Endothelial cell of umbilical vein (primary cell): ENCODE data around the gene LEAP2. TPM values are rescaled to one million over a fixed set of nuclear protein-coding genes. Genes with fewer than 3 reads are reported as not detected.
A peak's percentile ranks its signal among the peaks of the same experiment; 100 is the strongest.

Source experiments
- BruUV-seq: library from RNA; stranded (reverse); fragments of 400-500 nt; replicated peaks from 2 replicates; lab custom pipeline; 2021; lab: Mats Ljungman, UMichigan
- CTCF ChIA-PET: fragments of 300-600, 350-600 bp; sonication (Branson Sonifier 250); formaldehyde crosslinking; loops from one replicate; lab custom pipeline; 2021; ENCODE audit warnings: antibody characterized with exemption, inconsistent platforms; lab: Charles Lee
- POLR2A ChIA-PET: fragments of 300-600, 350-600 bp; sonication (Branson Sonifier 250); formaldehyde crosslinking; loops from one replicate; lab custom pipeline; 2021; ENCODE audit warnings: antibody characterized with exemption, inconsistent platforms; lab: Charles Lee
- DNase-seq: peaks from one replicate; pipeline ENCODE4 v3.0.0-alpha.2; 2011; ENCODE audit warnings: low read depth, low spot score
- FAIRE-seq: peaks from 2 replicates; lab custom pipeline; 2011; peaks lifted over from hg19 to GRCh38; lab: Jason Lieb, UNC
- H2AFZ ChIP-seq: 2 replicates; pipeline ENCODE4 v1.6.0; 2012; ENCODE audit warnings: low read depth, low read length, control low read depth, inconsistent platforms
- H3K27ac ChIP-seq: 2 replicates; pipeline ENCODE4 v1.5.1; 2011; ENCODE audit warnings: low read depth, mild to moderate bottlenecking, control low read depth, low read length, moderate library complexity; ENCODE audit not compliant: insufficient read depth
- H3K27me3 ChIP-seq, 2 experiments: 2 replicates each; pipeline versions ENCODE4 v1.6.0 to v1.6.1; 2011; ENCODE audit warnings: low read length in 2 of 2, mixed read lengths in 1 of 2; ENCODE audit not compliant: control insufficient read depth in 2 of 2, insufficient read depth in 2 of 2
- H3K36me3 ChIP-seq, 2 experiments: 2 replicates in 1 of 2; 3 replicates in 1 of 2; pipeline ENCODE4 v1.5.1; 2011; ENCODE audit warnings: low read length in 2 of 2, mild to moderate bottlenecking in 1 of 2, moderate library complexity in 1 of 2; ENCODE audit not compliant: control insufficient read depth in 2 of 2, insufficient read depth in 2 of 2; ENCODE audit errors: extremely low read depth in 1 of 2
- H3K4me1 ChIP-seq: 3 replicates; pipeline ENCODE4 v1.5.1; 2011; ENCODE audit warnings: mild to moderate bottlenecking, low read length; ENCODE audit not compliant: control insufficient read depth, insufficient read depth; ENCODE audit errors: extremely low read depth
- H3K4me2 ChIP-seq: 2 replicates; pipeline ENCODE4 v1.6.1; 2011; ENCODE audit warnings: low read length, control low read depth, mixed read lengths; ENCODE audit not compliant: insufficient read depth
- H3K4me3 ChIP-seq, 3 experiments: fragments of 200-600 bp in 1 of 3; sonication (generic), shearing (Covaris generic) in 1 of 3; replicated peaks in 1 of 3; 2 replicates each; pipeline ENCODE4 v1.5.1; 2011 to 2016; ENCODE audit warnings: control low read depth in 3 of 3, low read length in 3 of 3, mild to moderate bottlenecking in 2 of 3, inconsistent platforms in 1 of 3, low read depth in 1 of 3, moderate library complexity in 1 of 3; ENCODE audit not compliant: insufficient read depth in 1 of 3
- H3K79me2 ChIP-seq: 2 replicates; pipeline ENCODE4 v1.6.0; 2012; ENCODE audit warnings: low read length, inconsistent platforms; ENCODE audit not compliant: control insufficient read depth, insufficient read depth
- H3K9ac ChIP-seq: replicated peaks from 2 replicates; pipeline ENCODE3; 2011; ENCODE audit warnings: low read length, control low read depth; ENCODE audit not compliant: insufficient read depth; ENCODE audit errors: extremely low read depth
- H3K9me1 ChIP-seq: replicated peaks from 3 replicates; pipeline ENCODE4 v1.6.0; 2011; ENCODE audit warnings: mild to moderate bottlenecking, low read length; ENCODE audit not compliant: control insufficient read depth, insufficient read depth; ENCODE audit errors: extremely low read depth
- H3K9me3 ChIP-seq: replicated peaks from 2 replicates; pipeline ENCODE4 v1.5.1; 2012; ENCODE audit warnings: low read length, inconsistent platforms; ENCODE audit not compliant: control insufficient read depth, insufficient read depth
- H4K20me1 ChIP-seq: replicated peaks from 2 replicates; pipeline ENCODE3; 2011; ENCODE audit warnings: mild to moderate bottlenecking, low read length; ENCODE audit not compliant: control insufficient read depth, insufficient read depth; ENCODE audit errors: extremely low read depth
- CTCF ChIP-seq, 2 donors: IDR thresholded peaks; 1 replicate in 1 of 2; 2 replicates in 1 of 2; pipeline ENCODE4 v1.5.1; 2011; ENCODE audit warnings: low read length in 2 of 2, mild to moderate bottlenecking in 2 of 2, moderate library complexity in 2 of 2, control low read depth in 1 of 2, inconsistent platforms in 1 of 2, low read depth in 1 of 2; ENCODE audit not compliant: insufficient read depth in 1 of 2; ENCODE audit errors: extremely low read depth in 1 of 2
- EZH2 ChIP-seq: IDR thresholded peaks from 2 replicates; pipeline ENCODE4 v1.6.1; 2012; ENCODE audit warnings: borderline replicate concordance, low read depth, mild to moderate bottlenecking, moderate library complexity, low read length, inconsistent platforms; ENCODE audit not compliant: severe bottlenecking
- FOS ChIP-seq: IDR thresholded peaks from 2 replicates; pipeline ENCODE4 v1.6.1; 2011; ENCODE audit warnings: mild to moderate bottlenecking, low read length, moderate library complexity, borderline replicate concordance; ENCODE audit not compliant: insufficient read depth
- GATA2 ChIP-seq: IDR thresholded peaks from 2 replicates; pipeline ENCODE4 v1.7.0; 2011; ENCODE audit warnings: low read depth, mild to moderate bottlenecking, moderate library complexity, mixed read lengths, low read length; ENCODE audit not compliant: insufficient read length, insufficient read depth
- JUN ChIP-seq: IDR thresholded peaks from 2 replicates; pipeline ENCODE4 v1.6.1; 2011; ENCODE audit warnings: borderline replicate concordance, low read depth; ENCODE audit not compliant: insufficient read length, insufficient read depth
- MYC ChIP-seq: IDR thresholded peaks from one replicate; pipeline ENCODE4 v1.6.1; 2011; ENCODE audit warnings: mild to moderate bottlenecking, low read depth, low read length
- POLR2A ChIP-seq: IDR thresholded peaks from 2 replicates; pipeline ENCODE4 v1.6.1; 2012; ENCODE audit warnings: low read depth, mild to moderate bottlenecking, control low read depth, low read length
- POLR2AphosphoS5 ChIP-seq: IDR thresholded peaks from 2 replicates; pipeline ENCODE4 v1.6.1; 2012; ENCODE audit warnings: low read depth, mild to moderate bottlenecking, control low read depth, low read length, moderate library complexity; ENCODE audit not compliant: insufficient read depth
- dilution Hi-C: fragments of 300-500 bp; cut with MboI; formaldehyde crosslinking; loops from one replicate; pipeline ENCODE4 v1.15.0; 2019; ENCODE audit warnings: low sequenced_read_pairs; ENCODE audit not compliant: extremely low pct_ligation_motif_present
- intact Hi-C: fragments of 100-400 bp; cut with micrococcal nuclease; formaldehyde crosslinking; loops from one replicate; pipeline ENCODE4 v1.10.0; 2022
- polyA plus RNA-seq, 4 experiments: library from polyadenylated mRNA; depleted of rRNA in 3 of 4; stranded (reverse) in 3 of 4; unstranded in 1 of 4; fragments of >200 nt; gene quantifications; 2 replicates each; pipeline versions ENCODE4 v1.2.1 to v1.2.3, GENCODE V29; 2011 to 2012; ENCODE audit warnings: missing spikeins in 1 of 4
- total RNA-seq: library from RNA; stranded (reverse); gene quantifications from 2 replicates; pipeline ENCODE4 v1.2.3, GENCODE V29; 2021
- TF ChIP-seq, protein P1 (sequence below): IDR thresholded peaks from 2 replicates; pipeline ENCODE4 v1.6.1; 2011; ENCODE audit not compliant: insufficient read depth, insufficient read length

LEAP2 gene
- total and polyA plus RNA-seq, 2 donors (not counting 3 experiments of a cell fraction or from before 2014, with no cell fraction given): 0.37 to 0.40 TPM

DNA sequence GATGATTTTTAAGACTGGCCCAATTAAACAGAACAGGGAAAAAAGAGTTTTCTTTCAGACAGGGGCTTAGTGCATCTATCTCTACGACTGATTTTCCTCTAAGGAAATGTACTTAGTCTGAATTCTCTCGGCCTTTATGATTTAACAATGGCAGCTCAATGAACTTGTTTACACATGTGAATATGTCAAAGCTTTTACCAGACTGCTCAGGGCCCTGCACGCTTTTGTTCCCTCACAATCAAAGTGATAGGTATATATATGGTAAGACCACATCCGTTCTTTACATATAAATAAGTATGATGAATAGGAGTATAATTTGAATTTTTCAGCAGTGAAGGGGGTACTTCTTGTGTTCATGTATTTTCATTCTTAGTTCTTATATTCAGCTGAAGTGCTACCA is 27.6 kb downstream of the LEAP2 start:
- POLR2A ChIA-PET: no interaction called here
- Histone ChIP-seq H3K4me1 (peaks cover 8% of the 10 kb centered on the region), H3K4me3 (no peak overlapping the region), H3K27ac (no peak overlapping the region), H3K4me2 (no peak overlapping the region), H3K9me3 (no peaks in the 10 kb centered on the region), H4K20me1 (peaks cover 6% of the 10 kb centered on the region), H3K79me2 (peaks cover 22% of the 10 kb centered on the region), H2AFZ (no peak overlapping the region), H3K9me1 (no peaks in the 10 kb centered on the region), H3K9ac (no peak overlapping the region), H3K27me3 (no peaks in the 10 kb centered on the region), H3K36me3 (peaks cover 18 to 21% of the 10 kb centered on the region in 2 experiments)
- TSS peak; percentile 3 for BruUV-seq
- dilution Hi-C loops (no loop called here), intact Hi-C loops (no loop called here)
- CTCF ChIA-PET: interaction anchor here (0.5 to 1.4 kb wide), 3 partner anchors 9 to 119 kb away, joined by 3 to 4 read pairs (median 4); no protein-coding TSS in a partner anchor
- no peak for TF ChIP-seq GATA2
- TF ChIP-seq, protein P1, sequence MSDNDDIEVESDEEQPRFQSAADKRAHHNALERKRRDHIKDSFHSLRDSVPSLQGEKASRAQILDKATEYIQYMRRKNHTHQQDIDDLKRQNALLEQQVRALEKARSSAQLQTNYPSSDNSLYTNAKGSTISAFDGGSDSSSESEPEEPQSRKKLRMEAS: no peak
- no peak for TF ChIP-seq EZH2
- no peak for TF ChIP-seq CTCF (IDR thresholded peaks at IDR 0.05; ENCODE audit: extremely low read depth in 1 of 2, insufficient read depth in 1 of 2, low read depth in 1 of 2, low read length in 2 of 2)
- TF ChIP-seq POLR2A: no peak
- no peak for TF ChIP-seq MYC
- TF ChIP-seq FOS: no peak
- TF ChIP-seq POLR2AphosphoS5: no peak
- no peak for TF ChIP-seq JUN
- FAIRE-seq (no peak), DNase-seq (no peak)
